ENCODE results near the gene PTPRA. TPM values are rescaled to one million over a fixed set of nuclear protein-coding genes. Genes with fewer than 3 reads are reported as not detected.

PTPRA gene
- polyA plus RNA-seq, 1 donor (not counting 4 experiments of a cell fraction or from before 2014, with no cell fraction given) = 53.3 TPM

GRCh38 chr20:3011752-3012151 is 138.5 kb downstream of the PTPRA start:
- H3K9ac ChIP-seq (ENCODE audit: control insufficient read depth, extremely low read depth, insufficient read depth, low read length) = no peak overlapping the region
- DNase-seq (ENCODE audit: low read depth, low spot score) = no peak
- H2AFZ ChIP-seq (ENCODE audit: control insufficient read depth, low read length) = no peak overlapping the region
- no peak overlapping the region for H3K4me2 ChIP-seq (ENCODE audit: control insufficient read depth, extremely low read depth, insufficient read depth, low read depth, low read length)
- TF ChIP-seq CTCF (optimal IDR thresholded peaks at IDR 0.05 in 1 of 3, IDR thresholded peaks at IDR 0.05 in 1 of 3, conservative IDR thresholded peaks at IDR 0.05 in 1 of 3; ENCODE audit: extremely low read depth in 1 of 3, insufficient read depth in 2 of 3, low read length in 3 of 3) = no peak
- TF ChIP-seq EZH2 (IDR thresholded peaks at IDR 0.05; ENCODE audit: low read length) = no peak
- no peaks in the 10 kb centered on the region for H3K9me3 ChIP-seq (ENCODE audit: control insufficient read depth, low read depth, low read length)
- dilution Hi-C loops (cut with MboI; ENCODE audit: extremely low pct_ligation_motif_present, low sequenced_read_pairs) = no loop called here
- H3K9me1 ChIP-seq (ENCODE audit: control insufficient read depth, extremely low read depth, insufficient read depth, low read length) = no peaks in the 10 kb centered on the region
- no peaks in the 10 kb centered on the region for H3K4me1 ChIP-seq (ENCODE audit: control insufficient read depth, extremely low read depth, insufficient read depth, low read length)
- FAIRE-seq = no peak
- H3K27ac ChIP-seq (ENCODE audit: control insufficient read depth, insufficient read depth, low read length) = no peak overlapping the region
- no peaks in the 10 kb centered on the region for H3K27me3 ChIP-seq (ENCODE audit: control insufficient read depth, extremely low read depth, insufficient read depth, low read length)
- peaks cover 8 to 12% of the 10 kb centered on the region in 2 experiments for H3K36me3 ChIP-seq (ENCODE audit: control insufficient read depth in 2 of 2, extremely low read depth in 1 of 2, insufficient read depth in 2 of 2, low read length in 2 of 2)
- no peaks in the 10 kb centered on the region for H3K79me2 ChIP-seq (ENCODE audit: control insufficient read depth, insufficient read depth, low read length)
- H3K4me3 ChIP-seq (ENCODE audit: control insufficient read depth in 2 of 3, extremely low read depth in 1 of 3, insufficient read depth in 2 of 3, low read depth in 1 of 3, low read length in 3 of 3) = no peak overlapping the region
- H4K20me1 ChIP-seq (ENCODE audit: control insufficient read depth, extremely low read depth, insufficient read depth, low read length) = no peaks in the 10 kb centered on the region

GRCh38 chr20:3013771-3014170 is 140.5 kb downstream of the PTPRA start:
- FAIRE-seq = no peak

More at GRCh38 chr20:3013771-3014170, 140.5 kb downstream of the PTPRA start:
- no peak overlapping the region for H3K4me3 ChIP-seq (ENCODE audit: control insufficient read depth in 2 of 3, extremely low read depth in 1 of 3, insufficient read depth in 2 of 3, low read depth in 1 of 3, low read length in 3 of 3)
- no peaks in the 10 kb centered on the region for H3K9me1 ChIP-seq (ENCODE audit: control insufficient read depth, extremely low read depth, insufficient read depth, low read length)
- no peak for TF ChIP-seq CTCF (optimal IDR thresholded peaks at IDR 0.05 in 1 of 3, IDR thresholded peaks at IDR 0.05 in 1 of 3, conservative IDR thresholded peaks at IDR 0.05 in 1 of 3; ENCODE audit: extremely low read depth in 1 of 3, insufficient read depth in 2 of 3, low read length in 3 of 3)
- no peak for TF ChIP-seq EZH2 (IDR thresholded peaks at IDR 0.05; ENCODE audit: low read length)
- peaks cover 4 to 12% of the 10 kb centered on the region in 2 experiments for H3K36me3 ChIP-seq (ENCODE audit: control insufficient read depth in 2 of 2, extremely low read depth in 1 of 2, insufficient read depth in 2 of 2, low read length in 2 of 2)
- no peaks in the 10 kb centered on the region for H3K79me2 ChIP-seq (ENCODE audit: control insufficient read depth, insufficient read depth, low read length)
- DNase-seq (ENCODE audit: low read depth, low spot score) = no peak
- H3K4me2 ChIP-seq (ENCODE audit: control insufficient read depth, extremely low read depth, insufficient read depth, low read depth, low read length) = no peak overlapping the region
- H3K27me3 ChIP-seq (ENCODE audit: control insufficient read depth, extremely low read depth, insufficient read depth, low read length) = no peaks in the 10 kb centered on the region
- dilution Hi-C loops (cut with MboI; ENCODE audit: extremely low pct_ligation_motif_present, low sequenced_read_pairs) = no loop called here
- H2AFZ ChIP-seq (ENCODE audit: control insufficient read depth, low read length) = no peak overlapping the region
- no peak overlapping the region for H3K27ac ChIP-seq (ENCODE audit: control insufficient read depth, insufficient read depth, low read length)
- H3K9ac ChIP-seq (ENCODE audit: control insufficient read depth, extremely low read depth, insufficient read depth, low read length) = no peak overlapping the region
- H3K4me1 ChIP-seq (ENCODE audit: control insufficient read depth, extremely low read depth, insufficient read depth, low read length) = no peaks in the 10 kb centered on the region
- H4K20me1 ChIP-seq (ENCODE audit: control insufficient read depth, extremely low read depth, insufficient read depth, low read length) = no peaks in the 10 kb centered on the region
- no peaks in the 10 kb centered on the region for H3K9me3 ChIP-seq (ENCODE audit: control insufficient read depth, low read depth, low read length)

Measured in keratinocyte (primary cell).